ENCODE measurements around the gene ARL4C.

ARL4C gene

DNA sequence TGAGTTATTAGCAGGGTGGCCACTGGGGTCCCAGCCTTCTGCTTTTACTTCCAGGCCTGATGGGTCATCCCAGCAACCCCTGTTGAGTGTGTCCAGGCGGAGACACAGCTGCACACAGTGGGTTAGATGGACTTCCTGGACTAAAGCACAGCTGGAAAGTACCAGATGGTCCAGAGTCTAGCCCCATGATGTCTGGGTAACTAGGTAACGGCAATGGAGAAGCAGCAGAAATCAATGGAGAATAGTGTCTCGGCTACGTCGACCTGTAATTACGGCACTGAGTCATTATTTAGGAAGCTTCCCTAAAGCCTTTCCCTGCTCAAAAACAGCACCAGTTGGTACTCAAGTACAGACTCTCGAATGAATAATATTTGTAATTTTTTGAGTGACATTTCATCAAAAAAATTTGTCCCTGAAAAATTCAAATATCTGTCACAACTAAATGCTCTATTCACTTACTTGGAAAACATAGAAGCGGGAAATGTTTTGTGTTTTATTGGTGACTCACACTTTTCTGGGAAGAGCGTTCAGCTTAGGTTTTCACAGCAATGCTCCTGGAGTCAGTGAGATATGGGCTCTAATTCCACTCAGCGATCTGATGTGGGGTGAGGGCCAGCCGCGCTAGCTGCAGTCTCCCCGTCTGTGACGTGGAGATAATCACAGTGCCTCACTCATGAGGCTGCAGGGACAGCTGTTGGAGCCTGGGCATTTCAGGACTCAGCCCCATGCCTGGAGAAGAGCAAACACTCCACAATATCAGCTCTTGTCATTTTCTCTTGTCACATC lies 16.2 kb upstream of the ARL4C start:
- Histone ChIP-seq H3K36me3 (ENCODE audit: insufficient read depth, low read length) (no peaks in the 10 kb centered on the region), H3F3A (ENCODE audit: insufficient read depth, low read length) (no peaks in the 10 kb centered on the region), H3K27ac (ENCODE audit: low read depth, low read length, poor library complexity, severe bottlenecking) (no peak overlapping the region), H2AFZ (ENCODE audit: low read length) (no peak overlapping the region), H3K9ac (ENCODE audit: low read length) (no peak overlapping the region), H3K27me3 (ENCODE audit: insufficient read depth, low read length) (no peaks in the 10 kb centered on the region), H3K79me2 (ENCODE audit: insufficient read depth, low read length) (no peaks in the 10 kb centered on the region), H3K4me2 (ENCODE audit: low read length) (no peak overlapping the region), H3K9me2 (ENCODE audit: low read depth, low read length) (no peaks in the 10 kb centered on the region), H3K9me3 (ENCODE audit: low read length) (no peaks in the 10 kb centered on the region), H3K4me3 (ENCODE audit: low read depth, low read length, poor library complexity, severe bottlenecking) (no peak overlapping the region), H3K4me1 (ENCODE audit: insufficient read depth, low read length, severe bottlenecking) (no peaks in the 10 kb centered on the region), H4K20me1 (ENCODE audit: insufficient read depth, low read length) (no peaks in the 10 kb centered on the region)
- TF ChIP-seq EZH2 (IDR thresholded peaks at IDR 0.05; ENCODE audit: borderline replicate concordance, low read length) (no peak), CTCF (IDR thresholded peaks at IDR 0.05; ENCODE audit: low read length) (no peak)

DNA sequence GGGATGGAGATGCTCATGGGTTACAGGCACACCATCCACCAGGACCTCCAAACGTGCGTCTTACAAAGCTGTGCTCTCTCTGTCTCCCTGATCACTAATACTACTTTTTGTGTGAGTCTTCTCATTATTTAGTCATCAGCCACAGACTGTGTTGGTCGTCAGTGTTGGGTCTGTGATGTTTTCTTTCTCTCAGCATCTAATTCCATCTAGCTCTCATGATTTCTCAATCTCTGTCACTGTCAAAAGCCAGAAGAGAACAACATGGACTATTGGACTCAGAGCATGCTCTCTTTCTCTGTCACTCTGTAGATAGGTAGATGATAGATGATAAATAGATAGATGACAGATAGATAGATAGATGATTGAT lies 6.0 kb upstream of the ARL4C start:
- no peaks in the 10 kb centered on the region for H3K79me2 ChIP-seq (ENCODE audit: insufficient read depth, low read length)
- H3K4me2 ChIP-seq (ENCODE audit: low read length): no peak overlapping the region
- no peaks in the 10 kb centered on the region for H3K9me2 ChIP-seq (ENCODE audit: low read depth, low read length)
- no peak overlapping the region for H3K4me3 ChIP-seq (ENCODE audit: low read depth, low read length, poor library complexity, severe bottlenecking)
- H3K36me3 ChIP-seq (ENCODE audit: insufficient read depth, low read length): no peaks in the 10 kb centered on the region
- TF ChIP-seq CTCF (IDR thresholded peaks at IDR 0.05; ENCODE audit: low read length) (no peak), EZH2 (IDR thresholded peaks at IDR 0.05; ENCODE audit: borderline replicate concordance, low read length) (no peak)
- H4K20me1 ChIP-seq (ENCODE audit: insufficient read depth, low read length): no peaks in the 10 kb centered on the region
- peaks cover 5% of the 10 kb centered on the region for H3K4me1 ChIP-seq (ENCODE audit: insufficient read depth, low read length, severe bottlenecking)
- no peaks in the 10 kb centered on the region for H3F3A ChIP-seq (ENCODE audit: insufficient read depth, low read length)
- H2AFZ ChIP-seq (ENCODE audit: low read length): no peak overlapping the region
- H3K27me3 ChIP-seq (ENCODE audit: insufficient read depth, low read length): no peaks in the 10 kb centered on the region
- no peaks in the 10 kb centered on the region for H3K9me3 ChIP-seq (ENCODE audit: low read length)
- no peak overlapping the region for H3K9ac ChIP-seq (ENCODE audit: low read length)
- no peak overlapping the region for H3K27ac ChIP-seq (ENCODE audit: low read depth, low read length, poor library complexity, severe bottlenecking)

DNA sequence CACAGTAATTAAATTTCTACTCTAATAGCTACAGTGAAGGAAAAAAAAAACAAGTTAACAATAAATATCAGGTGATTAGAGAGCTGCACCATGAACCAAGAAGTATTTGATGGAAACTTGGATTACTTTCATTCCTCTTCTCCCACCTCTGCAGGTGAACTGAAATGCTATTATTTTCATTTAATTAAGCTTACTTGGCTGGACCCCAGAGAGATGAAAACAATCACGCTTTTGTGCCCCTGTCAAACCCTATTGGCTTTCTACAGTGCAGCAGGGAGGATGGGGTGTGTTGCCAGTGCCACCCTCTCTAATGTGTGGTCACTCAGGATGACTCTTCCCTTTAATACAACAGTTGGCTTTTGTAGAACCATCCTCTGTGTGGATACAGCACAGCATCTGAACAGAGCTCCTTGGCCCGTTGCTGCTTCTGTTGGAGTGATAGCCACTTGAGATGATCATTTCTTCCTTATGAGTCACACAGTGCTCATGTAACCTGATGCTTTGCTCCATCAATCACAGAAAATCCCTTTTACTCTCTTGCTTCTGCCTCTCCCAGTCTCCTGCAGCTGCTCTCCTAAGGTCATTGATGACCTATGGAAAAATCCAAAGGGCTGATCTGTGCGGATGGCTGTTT lies 5.5 kb upstream of the ARL4C start:
- H2AFZ ChIP-seq (ENCODE audit: low read length): no peak overlapping the region
- no peaks in the 10 kb centered on the region for H3K9me3 ChIP-seq (ENCODE audit: low read length)
- TF ChIP-seq EZH2 (IDR thresholded peaks at IDR 0.05; ENCODE audit: borderline replicate concordance, low read length) (no peak), CTCF (IDR thresholded peaks at IDR 0.05; ENCODE audit: low read length) (no peak)
- H3K9me2 ChIP-seq (ENCODE audit: low read depth, low read length): no peaks in the 10 kb centered on the region
- no peaks in the 10 kb centered on the region for H3K79me2 ChIP-seq (ENCODE audit: insufficient read depth, low read length)
- no peaks in the 10 kb centered on the region for H4K20me1 ChIP-seq (ENCODE audit: insufficient read depth, low read length)
- no peak overlapping the region for H3K4me2 ChIP-seq (ENCODE audit: low read length)
- H3K27ac ChIP-seq (ENCODE audit: low read depth, low read length, poor library complexity, severe bottlenecking): no peak overlapping the region
- no peaks in the 10 kb centered on the region for H3K36me3 ChIP-seq (ENCODE audit: insufficient read depth, low read length)
- no peaks in the 10 kb centered on the region for H3K27me3 ChIP-seq (ENCODE audit: insufficient read depth, low read length)
- H3K4me1 ChIP-seq (ENCODE audit: insufficient read depth, low read length, severe bottlenecking): peaks cover 5% of the 10 kb centered on the region
- no peak overlapping the region for H3K4me3 ChIP-seq (ENCODE audit: low read depth, low read length, poor library complexity, severe bottlenecking)
- no peaks in the 10 kb centered on the region for H3F3A ChIP-seq (ENCODE audit: insufficient read depth, low read length)
- H3K9ac ChIP-seq (ENCODE audit: low read length): no peak overlapping the region

Measured in OCI-LY1 (cell line).